IMR-90 (cell line): Measurements from ENCODE around the gene PAK6.

Experiments
- CEBPB ChIP-seq: IDR thresholded peaks from 2 replicates; pipeline ENCODE4 v1.6.1; 2012; ENCODE audit warnings: low read depth, low read length, improper control_type of control experiment
- MAZ ChIP-seq: IDR thresholded peaks from 2 replicates; pipeline ENCODE4 v1.6.1; 2012; ENCODE audit warnings: low read depth, mild to moderate bottlenecking, low read length, improper control_type of control experiment, moderate library complexity, borderline replicate concordance
- RAD21 ChIP-seq: IDR thresholded peaks from 2 replicates; pipeline ENCODE4 v1.6.1; 2012; ENCODE audit warnings: low read length, improper control_type of control experiment
- TF ChIP-seq, protein P1 (sequence below): fragments of 150-350 bp; IDR thresholded peaks from 2 replicates; pipeline ENCODE4 v1.6.1; 2017; ENCODE audit warnings: mild to moderate bottlenecking, antibody characterized with exemption, low read length, low read depth
- TF ChIP-seq, protein P2 (sequence below): conservative IDR thresholded peaks from 2 replicates; pipeline ENCODE4 v1.5.1; 2012; ENCODE audit warnings: mild to moderate bottlenecking, low read depth, low read length, improper control_type of control experiment

DNA sequence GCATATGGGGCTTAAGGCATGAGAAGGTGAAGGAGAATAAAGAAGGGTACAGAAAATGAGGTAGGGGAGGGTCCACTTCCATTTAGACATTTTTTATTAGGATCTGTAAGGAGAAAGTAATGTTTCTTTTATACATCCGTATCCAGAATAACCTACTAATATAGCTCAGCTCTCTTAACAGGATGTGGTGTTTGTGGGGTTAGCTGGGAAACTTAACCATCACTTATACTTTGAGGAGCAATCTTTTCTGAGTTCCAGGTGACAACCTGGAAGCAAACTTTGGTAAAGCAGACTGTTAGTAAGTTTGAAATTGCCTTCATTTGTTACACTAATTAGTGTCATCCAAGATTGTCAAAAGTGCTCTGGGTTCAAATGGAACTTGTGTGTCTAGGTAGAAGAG, 41.4 kb upstream of the PAK6 start:
- TF ChIP-seq, protein P1, sequence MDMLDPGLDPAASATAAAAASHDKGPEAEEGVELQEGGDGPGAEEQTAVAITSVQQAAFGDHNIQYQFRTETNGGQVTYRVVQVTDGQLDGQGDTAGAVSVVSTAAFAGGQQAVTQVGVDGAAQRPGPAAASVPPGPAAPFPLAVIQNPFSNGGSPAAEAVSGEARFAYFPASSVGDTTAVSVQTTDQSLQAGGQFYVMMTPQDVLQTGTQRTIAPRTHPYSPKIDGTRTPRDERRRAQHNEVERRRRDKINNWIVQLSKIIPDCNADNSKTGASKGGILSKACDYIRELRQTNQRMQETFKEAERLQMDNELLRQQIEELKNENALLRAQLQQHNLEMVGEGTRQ, result no peak
- TF ChIP-seq, protein P2, sequence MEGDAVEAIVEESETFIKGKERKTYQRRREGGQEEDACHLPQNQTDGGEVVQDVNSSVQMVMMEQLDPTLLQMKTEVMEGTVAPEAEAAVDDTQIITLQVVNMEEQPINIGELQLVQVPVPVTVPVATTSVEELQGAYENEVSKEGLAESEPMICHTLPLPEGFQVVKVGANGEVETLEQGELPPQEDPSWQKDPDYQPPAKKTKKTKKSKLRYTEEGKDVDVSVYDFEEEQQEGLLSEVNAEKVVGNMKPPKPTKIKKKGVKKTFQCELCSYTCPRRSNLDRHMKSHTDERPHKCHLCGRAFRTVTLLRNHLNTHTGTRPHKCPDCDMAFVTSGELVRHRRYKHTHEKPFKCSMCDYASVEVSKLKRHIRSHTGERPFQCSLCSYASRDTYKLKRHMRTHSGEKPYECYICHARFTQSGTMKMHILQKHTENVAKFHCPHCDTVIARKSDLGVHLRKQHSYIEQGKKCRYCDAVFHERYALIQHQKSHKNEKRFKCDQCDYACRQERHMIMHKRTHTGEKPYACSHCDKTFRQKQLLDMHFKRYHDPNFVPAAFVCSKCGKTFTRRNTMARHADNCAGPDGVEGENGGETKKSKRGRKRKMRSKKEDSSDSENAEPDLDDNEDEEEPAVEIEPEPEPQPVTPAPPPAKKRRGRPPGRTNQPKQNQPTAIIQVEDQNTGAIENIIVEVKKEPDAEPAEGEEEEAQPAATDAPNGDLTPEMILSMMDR, result no peak
- no peak for TF ChIP-seq RAD21
- TF ChIP-seq MAZ, result no peak
- TF ChIP-seq CEBPB, result no peak
